SH-SY5Y (cell line): ENCODE measurements around the gene HMGA1.

ENCODE experiments used
- GATA2 ChIP-seq: IDR thresholded peaks from 2 replicates; pipeline ENCODE4 v1.6.1; 2011; ENCODE audit warnings: mild to moderate bottlenecking, low read depth, low read length
- GATA3 ChIP-seq: IDR thresholded peaks from 2 replicates; pipeline ENCODE4 v1.6.1; 2011; ENCODE audit warnings: low read depth, mild to moderate bottlenecking, low read length, moderate library complexity

DNA sequence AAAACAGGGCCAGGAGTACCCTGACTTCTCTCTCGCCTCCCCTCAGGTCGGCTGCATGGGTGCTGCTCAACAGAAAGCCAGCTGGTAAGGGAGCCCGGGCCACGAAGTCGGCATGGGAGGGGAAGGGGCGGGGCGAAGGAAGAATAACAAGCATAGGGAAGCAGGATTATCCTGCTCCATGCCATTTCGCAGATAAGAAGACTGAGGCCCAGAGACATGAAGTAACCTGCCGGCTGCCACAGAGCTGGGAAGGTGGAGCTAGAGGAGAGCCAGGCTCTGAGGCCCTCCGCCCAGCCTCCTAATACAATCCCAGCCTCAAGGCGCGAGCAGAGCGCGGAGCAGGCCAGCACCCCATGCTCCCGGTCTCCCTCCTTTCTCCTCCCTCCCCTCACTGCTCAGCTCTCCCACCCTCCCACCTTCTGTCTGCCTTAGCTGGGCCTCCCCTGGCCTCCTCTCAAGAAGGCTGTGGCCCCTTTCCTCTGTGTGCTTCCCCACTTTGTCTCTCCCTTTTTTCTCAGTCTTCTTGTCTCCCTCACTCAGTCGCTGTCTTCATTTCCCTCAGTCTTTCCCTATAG, 13.2 kb upstream of the HMGA1 start:
- TF ChIP-seq GATA2 (no peak), GATA3 (no peak)
